Measurements from ENCODE around the gene CHD5.

CHD5 gene

DNA sequence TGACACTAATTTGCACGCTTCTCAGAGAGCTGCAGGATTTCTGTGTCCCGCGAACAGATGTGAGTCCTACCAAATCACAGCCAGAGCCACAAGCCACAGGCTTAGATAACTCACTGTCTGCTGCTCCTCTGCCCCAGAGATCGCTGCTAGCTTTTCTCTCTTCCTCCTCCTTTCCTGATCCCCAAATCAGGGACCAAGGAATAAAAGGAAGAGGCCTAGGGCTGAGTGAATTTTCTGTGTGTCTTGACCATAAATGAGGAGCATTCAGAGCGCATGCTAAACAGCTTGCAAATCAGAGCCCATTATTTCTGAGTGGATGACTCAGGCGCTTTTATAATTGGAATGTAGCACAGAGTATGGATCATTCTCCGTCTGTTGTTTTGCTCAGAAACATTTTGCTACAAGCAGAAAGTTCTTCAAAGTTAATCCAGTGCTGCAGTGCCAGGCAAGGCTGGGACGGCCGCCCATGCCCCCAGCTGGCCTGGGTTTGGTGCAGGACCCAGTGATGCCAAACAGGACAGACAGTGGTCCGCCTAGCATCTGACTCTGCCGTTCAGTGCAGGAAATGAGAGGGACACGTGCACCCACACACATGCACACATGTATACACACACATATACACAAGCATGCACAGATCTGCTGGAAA is 96.2 kb downstream of the CHD5 start:
- Histone ChIP-seq H3K36me3 (replicated peaks) (no peaks in the 10 kb centered on the region), H3K4me3 (ENCODE audit: low read depth, low read length) (no peak overlapping the region), H3K27ac (no peak overlapping the region), H3K27me3 (replicated peaks) (peaks cover 24% of the 10 kb centered on the region)
- TF ChIP-seq CTCF (IDR thresholded peaks at IDR 0.05; ENCODE audit: low read depth, low read length, missing control alignments), result no peak
- DNase-seq, result no peak
- in situ Hi-C loops (cut with HindIII; ENCODE audit: low pct_ligation_motif_present, low sequenced_read_pairs), result no loop called here

GRCh38 chr1:6083385-6083784 is 96.7 kb downstream of the CHD5 start:
- Histone ChIP-seq H3K27me3 (replicated peaks) (peaks cover 24% of the 10 kb centered on the region), H3K4me3 (ENCODE audit: low read depth, low read length) (no peak overlapping the region), H3K27ac (no peak overlapping the region), H3K36me3 (replicated peaks) (no peaks in the 10 kb centered on the region)
- DNase-seq, result no peak
- in situ Hi-C loops (cut with HindIII; ENCODE audit: low pct_ligation_motif_present, low sequenced_read_pairs), result no loop called here
- TF ChIP-seq CTCF (IDR thresholded peaks at IDR 0.05; ENCODE audit: low read depth, low read length, missing control alignments), result no peak

DNA sequence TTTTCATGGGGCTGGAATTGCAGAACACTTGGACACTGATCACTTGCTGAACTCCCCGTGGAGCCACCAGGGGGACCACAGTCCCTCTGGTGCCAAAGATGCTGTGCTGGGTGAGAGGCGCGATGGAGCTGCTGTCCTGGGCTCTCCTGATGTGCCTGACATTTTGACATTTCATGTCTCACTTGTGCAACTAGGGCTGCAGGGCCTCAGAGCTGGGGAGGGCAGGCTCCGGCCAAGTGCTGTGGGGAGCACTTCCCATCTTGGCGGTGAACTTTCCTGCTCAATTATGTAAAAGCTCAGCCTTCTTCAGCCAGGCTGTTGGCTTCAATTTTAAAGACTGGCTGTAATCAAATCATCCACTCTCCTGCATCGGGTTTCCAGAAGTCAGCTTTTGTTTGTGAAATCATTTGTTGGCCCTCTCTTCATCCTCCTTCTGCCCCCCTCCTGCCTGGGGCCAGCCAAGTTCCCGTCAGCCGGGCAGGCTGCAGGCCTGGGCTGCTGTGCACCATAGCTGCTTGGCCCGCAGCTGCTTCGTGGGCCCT is 97.6 kb downstream of the CHD5 start:
- in situ Hi-C loops (cut with HindIII; ENCODE audit: low pct_ligation_motif_present, low sequenced_read_pairs), result no loop called here
- Histone ChIP-seq H3K27me3 (replicated peaks) (peaks cover 28% of the 10 kb centered on the region), H3K4me3 (ENCODE audit: low read depth, low read length) (no peak overlapping the region), H3K36me3 (replicated peaks) (no peaks in the 10 kb centered on the region), H3K27ac (no peak overlapping the region)
- no peak for DNase-seq
- peak; percentile 51 for TF ChIP-seq CTCF (IDR thresholded peaks at IDR 0.05; ENCODE audit: low read depth, low read length, missing control alignments)

DNA sequence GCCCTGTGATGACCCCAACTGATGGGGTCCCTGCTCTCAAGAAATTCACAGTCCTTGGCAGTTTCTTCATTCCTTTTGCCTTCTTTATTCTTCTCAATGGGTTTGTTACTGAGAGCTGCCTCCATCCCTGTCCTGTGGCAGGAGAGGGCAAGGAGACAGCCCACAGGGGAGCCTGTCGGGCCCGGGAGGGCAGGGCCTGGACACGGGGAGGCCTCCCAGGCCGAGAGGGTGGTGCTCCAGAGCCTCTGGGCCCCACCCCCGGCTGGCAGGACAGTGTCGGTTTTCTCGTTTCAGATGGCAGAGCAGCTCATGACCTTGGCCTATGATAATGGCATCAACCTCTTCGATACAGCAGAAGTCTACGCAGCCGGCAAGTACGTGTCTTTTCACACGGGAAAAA is 98.2 kb downstream of the CHD5 start:
- Histone ChIP-seq H3K27me3 (replicated peaks) (peaks cover 28% of the 10 kb centered on the region), H3K4me3 (ENCODE audit: low read depth, low read length) (no peak overlapping the region), H3K27ac (no peak overlapping the region), H3K36me3 (replicated peaks) (no peaks in the 10 kb centered on the region)
- no peak for DNase-seq
- in situ Hi-C loops (cut with HindIII; ENCODE audit: low pct_ligation_motif_present, low sequenced_read_pairs), result no loop called here
- no peak for TF ChIP-seq CTCF (IDR thresholded peaks at IDR 0.05; ENCODE audit: low read depth, low read length, missing control alignments)

DNA sequence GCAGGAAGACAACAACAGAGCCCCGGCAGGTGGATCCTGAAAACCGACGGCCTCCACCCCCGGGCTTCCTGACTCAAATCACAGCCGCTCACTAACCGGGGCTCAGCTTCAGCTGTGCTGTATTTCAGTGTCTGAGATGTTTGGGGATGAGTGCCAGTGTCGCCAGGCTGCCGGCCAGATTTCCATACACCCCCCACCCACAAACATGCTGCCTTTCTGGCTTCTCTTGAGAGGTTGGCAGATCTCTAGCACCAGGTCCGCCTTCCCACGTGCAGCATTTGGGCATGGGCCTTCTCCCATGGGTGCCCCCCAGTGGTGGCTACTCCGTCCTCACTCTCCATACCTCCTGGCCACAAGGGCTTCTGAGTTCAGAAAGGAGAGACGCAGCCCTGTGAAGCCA is 99.7 kb downstream of the CHD5 start:
- H3K36me3 ChIP-seq (replicated peaks), result no peaks in the 10 kb centered on the region
- in situ Hi-C loops (cut with HindIII; ENCODE audit: low pct_ligation_motif_present, low sequenced_read_pairs), result no loop called here
- DNase-seq, result no peak

More for the DNA sequence above, 99.7 kb downstream of the CHD5 start:
- Histone ChIP-seq H3K27me3 (replicated peaks) (peaks cover 25% of the 10 kb centered on the region), H3K4me3 (ENCODE audit: low read depth, low read length) (no peak overlapping the region), H3K27ac (no peak overlapping the region)
- peak; percentile 34 for TF ChIP-seq CTCF (IDR thresholded peaks at IDR 0.05; ENCODE audit: low read depth, low read length, missing control alignments)
